ENCODE data around the gene DOHH. TPM values are rescaled to one million over a fixed set of nuclear protein-coding genes. Genes with fewer than 3 reads are reported as not detected.
A peak's percentile ranks its signal among the peaks of the same experiment; 100 is the strongest.

DOHH gene
- total RNA-seq, 1 donor from 2014 or later, result 13.6 TPM

- no peak for ATAC-seq (ENCODE audit: low read depth)
- H3K27ac Mint-ChIP-seq, result no peak overlapping the region
- H3K36me3 Mint-ChIP-seq (ENCODE audit: low read depth), result peaks cover 13% of the 10 kb centered on the region
- POLR2A ChIA-PET, result interaction anchor here (0.6 to 0.7 kb wide), 4 partner anchors 11 to 487 kb away, joined by 3 to 8 read pairs (median 6); no protein-coding TSS in a partner anchor
- intact Hi-C loops (cut with micrococcal nuclease), result loop anchor here (10.0 kb wide), 2 partner anchors 548 to 952 kb away; partner anchors contain the start of gene UBXN6
- peaks cover 39% of the 10 kb centered on the region for H3K4me1 Mint-ChIP-seq
- TF ChIP-seq, protein P1, sequence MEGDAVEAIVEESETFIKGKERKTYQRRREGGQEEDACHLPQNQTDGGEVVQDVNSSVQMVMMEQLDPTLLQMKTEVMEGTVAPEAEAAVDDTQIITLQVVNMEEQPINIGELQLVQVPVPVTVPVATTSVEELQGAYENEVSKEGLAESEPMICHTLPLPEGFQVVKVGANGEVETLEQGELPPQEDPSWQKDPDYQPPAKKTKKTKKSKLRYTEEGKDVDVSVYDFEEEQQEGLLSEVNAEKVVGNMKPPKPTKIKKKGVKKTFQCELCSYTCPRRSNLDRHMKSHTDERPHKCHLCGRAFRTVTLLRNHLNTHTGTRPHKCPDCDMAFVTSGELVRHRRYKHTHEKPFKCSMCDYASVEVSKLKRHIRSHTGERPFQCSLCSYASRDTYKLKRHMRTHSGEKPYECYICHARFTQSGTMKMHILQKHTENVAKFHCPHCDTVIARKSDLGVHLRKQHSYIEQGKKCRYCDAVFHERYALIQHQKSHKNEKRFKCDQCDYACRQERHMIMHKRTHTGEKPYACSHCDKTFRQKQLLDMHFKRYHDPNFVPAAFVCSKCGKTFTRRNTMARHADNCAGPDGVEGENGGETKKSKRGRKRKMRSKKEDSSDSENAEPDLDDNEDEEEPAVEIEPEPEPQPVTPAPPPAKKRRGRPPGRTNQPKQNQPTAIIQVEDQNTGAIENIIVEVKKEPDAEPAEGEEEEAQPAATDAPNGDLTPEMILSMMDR (IDR thresholded peaks at IDR 0.05), result no peak
- DNase-seq, result no peak
- H3K4me3 Mint-ChIP-seq, result no peak overlapping the region
- CTCF ChIA-PET, result interaction anchor here (0.6 kb wide), 1 partner anchor 30 kb away, joined by 3 read pairs; no protein-coding TSS in a partner anchor
- H3K9me3 Mint-ChIP-seq, result no peaks in the 10 kb centered on the region
- no peaks in the 10 kb centered on the region for H3K27me3 Mint-ChIP-seq
These were observed 2.6 kb upstream of the DOHH start for GRCh38 chr19:3503036-3503572.

- POLR2A ChIA-PET, result interaction anchor here (0.6 to 0.7 kb wide), 3 partner anchors 12 to 731 kb away, joined by 3 to 4 read pairs (median 4); no protein-coding TSS in a partner anchor
These were observed 1.3 kb upstream of the DOHH start for GRCh38 chr19:3501780-3502179.

GRCh38 chr19:3499738-3500428 lies 591 bp downstream of the DOHH start:
- Mint-ChIP-seq H3K27ac (peak overlapping the region; percentile 98), H3K27me3 (no peaks in the 10 kb centered on the region), H3K36me3 (ENCODE audit: low read depth) (peaks cover 31% of the 10 kb centered on the region), H3K9me3 (no peaks in the 10 kb centered on the region), H3K4me3 (peak overlapping the region; percentile 93), H3K4me1 (peaks cover 20% of the 10 kb centered on the region)
- DNase-seq (no peak), ATAC-seq (ENCODE audit: low read depth) (no peak)
- TF ChIP-seq, protein P1 (IDR thresholded peaks at IDR 0.05), result no peak
- intact Hi-C loops (cut with micrococcal nuclease), result loop anchor here (2.0 to 10.0 kb wide), 3 partner anchors 15 to 955 kb away; partner anchors contain the start of gene UBXN6
- POLR2A ChIA-PET, result interaction anchor here (0.6 to 2.0 kb wide), 4 partner anchors 15 to 683 kb away, joined by 4 to 9 read pairs (median 7); no protein-coding TSS in a partner anchor
- CTCF ChIA-PET, result no interaction called here

More at GRCh38 chr19:3501780-3502179, 1.3 kb upstream of the DOHH start:
- no peak for ATAC-seq (ENCODE audit: low read depth)
- Mint-ChIP-seq H3K27ac (no peak overlapping the region), H3K4me1 (peaks cover 31% of the 10 kb centered on the region), H3K9me3 (no peaks in the 10 kb centered on the region), H3K27me3 (no peaks in the 10 kb centered on the region), H3K4me3 (no peak overlapping the region), H3K36me3 (ENCODE audit: low read depth) (peaks cover 19% of the 10 kb centered on the region)
- intact Hi-C loops (cut with micrococcal nuclease), result loop anchor here (2.0 to 10.0 kb wide), 3 partner anchors 17 to 953 kb away; partner anchors contain the start of gene UBXN6
- TF ChIP-seq, protein P1 (IDR thresholded peaks at IDR 0.05), result no peak
- no peak for DNase-seq
- CTCF ChIA-PET, result no interaction called here

DNA sequence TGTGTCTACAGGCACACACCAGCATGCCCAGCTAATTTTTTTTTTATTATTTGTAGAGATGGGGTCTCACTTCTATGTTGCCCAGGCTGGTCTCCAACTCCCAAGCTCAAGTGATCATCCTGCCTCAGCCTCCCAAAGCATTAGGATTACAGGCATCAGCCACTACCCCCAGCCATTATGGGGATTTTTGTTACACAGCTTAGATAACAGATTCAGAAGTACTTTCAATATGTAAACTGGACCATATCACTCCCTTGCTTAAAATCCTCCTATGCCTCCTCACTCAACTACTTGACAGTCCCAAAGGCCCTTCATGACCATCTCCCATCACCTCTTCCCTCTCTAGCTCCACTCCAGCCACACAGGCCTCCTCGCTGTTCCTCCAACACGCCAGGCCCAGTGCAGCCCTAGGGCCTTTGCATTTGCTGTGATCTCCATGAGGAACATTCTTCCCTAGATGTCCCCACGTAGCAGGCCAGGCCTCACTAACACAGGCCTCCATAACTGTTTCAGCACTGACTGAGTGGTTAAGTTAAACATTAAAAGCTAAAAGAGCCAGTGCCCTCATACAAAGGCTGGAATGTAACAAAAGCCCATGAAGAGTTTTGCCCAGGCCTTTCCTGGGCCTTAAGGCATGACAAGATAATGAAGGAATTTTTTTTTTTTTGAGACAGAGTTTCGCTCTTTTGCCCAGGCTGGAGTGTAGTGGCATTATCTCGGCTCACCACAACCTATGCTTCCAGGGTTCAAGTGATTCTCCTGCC lies 2.5 kb downstream of the DOHH start:
- Mint-ChIP-seq H3K4me1 (peaks cover 16% of the 10 kb centered on the region), H3K27me3 (no peaks in the 10 kb centered on the region), H3K36me3 (ENCODE audit: low read depth) (peaks cover 45% of the 10 kb centered on the region), H3K9me3 (no peaks in the 10 kb centered on the region), H3K27ac (no peak overlapping the region), H3K4me3 (no peak overlapping the region)
- POLR2A ChIA-PET, result no interaction called here
- TF ChIP-seq, protein P1 (IDR thresholded peaks at IDR 0.05), result no peak
- DNase-seq (no peak), ATAC-seq (ENCODE audit: low read depth) (no peak)
- CTCF ChIA-PET, result no interaction called here
- intact Hi-C loops (cut with micrococcal nuclease), result no loop called here
